H1 (cell line): Measurements from ENCODE around the gene SPOP. TPM values are rescaled to one million over a fixed set of nuclear protein-coding genes. Genes with fewer than 3 reads are reported as not detected.

ENCODE experiments used
- BACH1 ChIP-seq: IDR thresholded peaks from 2 replicates; pipeline ENCODE4 v1.6.1; 2012; ENCODE audit warnings: low read length, improper control_type of control experiment
- JUN ChIP-seq: IDR thresholded peaks from 2 replicates; pipeline ENCODE4 v1.6.1; 2011; ENCODE audit warnings: low read depth, mild to moderate bottlenecking, improper control_type of control experiment, low read length
- RNF2 ChIP-seq: fragments of 200-900, 300-1000 bp; sonication (generic); IDR thresholded peaks from 2 replicates; pipeline ENCODE4 v1.7.1; 2016; ENCODE audit warnings: borderline replicate concordance, low read depth, mild to moderate bottlenecking, antibody characterized with exemption, low read length; ENCODE audit not compliant: poor library complexity, severe bottlenecking; ENCODE audit errors: missing control alignments
- SAP30 ChIP-seq: fragments of 300-600 bp; sonication (generic); IDR thresholded peaks from 2 replicates; pipeline ENCODE4 v1.7.1; 2012; ENCODE audit warnings: low read length, moderate library complexity, mild to moderate bottlenecking, inconsistent platforms; ENCODE audit not compliant: insufficient read depth, insufficient replicate concordance
- polyA plus RNA-seq, 7 experiments: library from polyadenylated mRNA; depleted of rRNA in 3 of 7; stranded (reverse) in 5 of 7; unstranded in 2 of 7; fragments of >200 nt in 5 of 7; fragments of 200-250 nt in 2 of 7; gene quantifications; 1 replicate in 5 of 7; 2 replicates in 1 of 7; 4 replicates in 1 of 7; pipeline versions ENCODE4 v1.2.1 to v1.2.3, GENCODE V29; 2011 to 2013; ENCODE audit warnings: missing spikeins in 2 of 7, mixed read lengths in 2 of 7
- total RNA-seq: library from RNA; stranded (reverse); fragmentation: NEBNext Ultra II Directional; extraction: Animal tissue kit (Norgen Biotek cat#: 25700); gene quantifications from 2 replicates; pipeline ENCODE4 v1.2.1, GENCODE V29; 2021

Gene SPOP
- total and polyA plus RNA-seq, 2 of the 8 experiments (the other 6 are each of a cell fraction or from before 2014, with no cell fraction given): 13.3 to 25.6 TPM

- no peak for TF ChIP-seq BACH1
- no peak for TF ChIP-seq RNF2
- TF ChIP-seq JUN: no peak
- no peak for TF ChIP-seq SAP30
These were observed 43.4 kb downstream of the SPOP start (continued) for GRCh38 chr17:49634485-49634860.
